Hindlimb muscle (tissue), 1 donor: ENCODE data around the gene KRT76. TPM values are rescaled to one million over a fixed set of nuclear protein-coding genes. Genes with fewer than 3 reads are reported as not detected.

Experiments
- DNase-seq: peaks from one replicate; pipeline ENCODE4 v3.0.0-alpha.2; 2013
- polyA plus RNA-seq: library from polyadenylated mRNA; unstranded; fragments of 120-200 nt; gene quantifications from one replicate; pipeline ENCODE4 v1.2.1, GENCODE V29; 2013; ENCODE audit not compliant: insufficient read length

The KRT76 gene
- polyA plus RNA-seq, 1 donor, result not detected

GRCh38 chr12:52813203-52813819 lies 36.2 kb upstream of the KRT76 start:
- DNase-seq, result no peak

DNA sequence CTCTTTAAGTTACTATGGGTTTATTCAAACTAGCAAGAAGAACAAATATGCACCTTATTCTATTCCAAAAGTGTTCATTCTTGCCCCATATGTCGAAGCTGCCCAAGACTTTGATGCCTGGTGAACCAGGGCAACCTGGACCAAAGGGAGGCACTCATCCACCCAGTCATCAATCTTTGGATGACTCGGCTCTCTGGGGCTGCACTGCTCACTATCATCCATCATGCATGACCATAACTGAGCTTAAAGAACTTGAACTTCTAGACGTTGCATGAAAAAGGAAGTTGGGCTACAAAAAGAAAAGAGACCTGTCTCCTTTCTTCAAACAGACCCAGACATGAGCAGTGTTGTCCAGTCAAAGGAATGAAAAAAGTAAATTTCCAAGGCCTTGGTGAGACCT lies 35.6 kb upstream of the KRT76 start:
- no peak for DNase-seq

- no peak for DNase-seq
These were observed 34.9 kb upstream of the KRT76 start for GRCh38 chr12:52812073-52812400.

DNA sequence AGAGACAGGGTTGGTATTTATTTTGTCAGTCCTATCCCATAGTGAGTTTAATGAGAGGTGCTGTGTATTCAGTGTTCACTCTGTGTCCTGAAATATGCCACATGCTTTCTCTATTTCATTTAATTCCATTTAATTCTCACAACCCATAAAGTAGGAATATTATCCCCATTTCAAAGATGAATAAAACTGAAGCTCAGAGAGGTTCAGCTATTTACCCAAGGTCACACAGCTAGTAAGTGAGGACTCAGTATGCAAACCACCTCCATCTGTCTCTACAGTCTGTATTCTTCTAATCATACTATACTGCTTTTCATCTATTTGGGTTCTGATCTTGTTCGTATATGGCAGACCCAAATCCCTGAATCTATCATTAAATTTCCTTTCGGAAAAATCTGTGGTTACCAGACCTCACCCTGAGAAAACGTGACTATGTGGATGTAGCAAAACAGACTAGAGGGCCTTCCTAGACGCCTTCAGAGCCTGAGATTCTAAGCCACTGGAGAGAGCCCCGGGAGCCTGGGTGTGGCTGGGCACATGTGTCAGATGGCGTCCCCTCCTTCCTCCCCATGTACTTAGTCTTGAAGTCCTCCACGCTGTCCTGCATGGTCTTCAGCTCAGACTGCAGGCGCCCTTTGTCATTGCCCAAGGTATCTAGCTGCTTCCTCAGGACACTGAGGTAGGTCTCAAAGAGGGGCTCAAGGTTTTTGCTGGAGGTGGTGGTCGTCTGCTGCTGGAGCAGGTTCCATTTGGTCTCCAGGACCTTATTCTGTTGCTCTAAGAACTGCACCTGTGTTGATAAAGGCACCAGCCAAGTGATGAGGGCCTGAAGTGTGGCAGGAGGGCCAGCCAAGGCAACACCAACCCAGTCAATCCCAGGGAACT lies 34.3 kb upstream of the KRT76 start:
- DNase-seq, result no peak

DNA sequence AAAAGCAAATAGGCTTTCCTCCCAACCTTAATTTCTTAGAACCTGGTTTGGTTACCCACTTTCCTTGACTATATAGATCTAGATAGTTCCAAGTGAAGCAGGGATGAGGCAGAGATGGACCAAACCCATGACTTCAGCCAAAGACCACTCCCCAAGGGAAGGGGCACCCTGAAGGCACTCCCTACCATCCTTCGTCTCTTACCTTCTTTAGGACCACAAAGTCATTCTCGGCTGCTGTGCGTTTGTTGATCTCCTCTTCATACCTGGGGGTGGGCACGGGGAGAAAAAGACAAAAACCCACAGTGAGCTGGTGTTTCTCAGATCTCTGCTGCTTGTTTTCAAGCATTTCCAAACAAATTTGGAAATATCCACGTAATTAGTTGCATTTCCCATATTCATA lies 33.4 kb upstream of the KRT76 start:
- DNase-seq, result no peak

DNA sequence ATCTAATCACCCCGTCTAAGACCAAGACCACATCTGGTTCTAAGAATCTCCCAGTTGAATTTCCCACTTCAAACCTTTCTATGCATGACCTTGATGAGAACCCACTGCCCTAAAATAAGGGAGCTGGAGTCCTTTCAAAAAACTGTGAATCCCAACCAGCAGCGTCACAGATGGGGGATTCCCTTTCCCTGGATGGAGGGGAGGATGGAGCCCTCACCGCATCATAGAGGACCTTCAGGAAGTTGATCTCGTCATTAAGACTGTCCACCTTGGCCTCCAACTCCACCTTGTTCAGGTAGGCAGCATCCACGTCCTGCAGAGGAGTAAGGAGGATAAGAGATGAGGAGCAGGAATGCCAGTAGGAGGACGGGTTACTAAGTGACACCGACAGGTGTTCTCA lies 32.0 kb upstream of the KRT76 start:
- no peak for DNase-seq

- DNase-seq, result no peak
These were observed 31.5 kb upstream of the KRT76 start for GRCh38 chr12:52808573-52809160.

DNA sequence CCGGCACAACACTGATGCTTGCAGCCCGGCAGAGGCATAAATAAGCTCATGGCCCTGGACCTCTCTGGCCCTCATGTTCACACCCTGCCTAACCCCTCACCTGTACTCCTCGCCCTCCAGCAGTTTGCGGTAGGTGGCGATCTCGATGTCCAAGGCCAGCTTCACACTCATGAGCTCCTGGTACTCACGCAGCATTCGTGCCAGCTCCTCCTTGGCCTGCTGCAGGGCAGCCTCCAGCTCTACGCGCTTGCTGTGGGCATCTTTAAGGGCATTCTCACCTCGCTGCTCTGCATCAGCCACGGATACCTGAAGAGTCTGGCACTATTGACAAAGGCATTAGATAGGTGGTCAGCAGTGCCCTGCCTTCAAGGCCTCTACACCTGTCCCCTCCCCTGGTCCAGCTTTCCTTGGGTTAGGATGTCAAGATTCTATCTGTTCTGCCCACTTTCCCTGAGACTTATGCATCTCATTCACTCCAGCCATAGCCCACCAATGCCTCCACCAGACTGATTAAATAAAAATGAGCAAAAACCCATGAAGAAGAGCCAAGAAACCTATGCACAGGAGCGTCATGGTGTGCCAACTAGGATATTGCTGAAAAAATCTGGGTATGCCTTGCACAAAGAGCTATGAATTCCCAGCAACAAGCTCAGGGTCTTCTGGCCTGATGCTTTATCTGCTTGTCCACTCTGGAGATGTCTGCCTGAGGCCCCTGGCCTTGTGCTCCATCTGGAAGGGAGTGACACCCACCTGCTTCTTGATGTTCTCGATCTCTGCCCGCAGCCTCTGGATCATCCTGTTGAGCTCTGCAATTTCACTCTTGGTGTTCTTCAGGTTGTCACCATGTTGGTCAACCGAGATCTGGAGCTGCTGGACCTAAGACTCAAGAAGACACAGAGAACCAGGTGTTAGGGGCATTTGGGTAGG lies 30.7 kb upstream of the KRT76 start:
- DNase-seq, result no peak

- no peak for DNase-seq
These were observed 29.8 kb upstream of the KRT76 start for GRCh38 chr12:52806821-52807543.

DNA sequence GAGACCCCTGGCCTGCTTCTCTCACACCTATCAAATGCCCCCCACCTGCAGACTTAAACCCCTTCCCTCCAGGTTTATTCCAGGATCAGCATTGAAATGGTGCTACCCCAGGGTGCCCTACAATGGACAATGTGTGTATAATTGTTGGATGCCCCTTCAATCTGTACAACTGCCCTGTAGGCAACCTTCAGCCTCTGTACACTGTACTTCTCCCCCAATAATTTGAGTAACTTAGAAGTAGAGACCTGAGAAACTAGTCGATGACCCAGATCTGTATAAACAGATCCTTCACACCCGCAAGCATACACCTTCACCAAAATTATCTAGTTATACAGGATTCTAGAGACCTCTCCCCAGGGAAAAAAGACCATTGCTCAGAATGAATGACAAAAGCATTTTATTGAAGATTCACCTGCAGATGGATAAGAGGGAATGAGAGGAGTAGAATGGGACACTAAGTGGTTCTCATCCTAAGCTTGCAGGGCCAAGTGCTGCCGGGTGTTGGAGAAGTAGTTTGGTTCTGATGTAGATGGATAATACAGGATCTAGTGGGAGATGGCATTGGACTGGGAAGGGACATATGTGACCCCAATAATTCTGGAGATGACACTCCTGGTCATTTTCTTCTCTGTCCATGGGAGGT lies 29.1 kb upstream of the KRT76 start:
- no peak for DNase-seq

GRCh38 chr12:52805739-52806138 lies 28.6 kb upstream of the KRT76 start:
- DNase-seq, result no peak

GRCh38 chr12:52805000-52805399 lies 27.9 kb upstream of the KRT76 start:
- DNase-seq, result no peak

DNA sequence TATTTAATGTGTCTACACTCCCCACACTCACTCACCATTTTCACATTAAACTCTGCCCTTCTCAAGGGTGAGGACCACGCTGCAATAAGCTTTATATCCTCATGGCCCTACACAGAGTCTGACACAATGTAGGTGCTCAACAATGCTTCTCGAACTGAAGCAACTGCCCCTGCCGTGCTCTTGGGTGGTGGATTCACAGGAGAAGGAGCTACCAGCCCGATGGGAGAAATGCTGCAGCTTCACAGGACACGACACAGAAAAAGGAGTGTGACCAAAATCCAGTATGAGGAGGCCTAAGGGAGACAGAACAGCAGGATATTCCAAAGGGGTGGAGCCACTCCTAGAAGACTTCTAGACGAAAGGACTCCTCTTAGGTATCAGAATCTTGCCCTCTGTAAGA lies 25.3 kb upstream of the KRT76 start:
- no peak for DNase-seq

DNA sequence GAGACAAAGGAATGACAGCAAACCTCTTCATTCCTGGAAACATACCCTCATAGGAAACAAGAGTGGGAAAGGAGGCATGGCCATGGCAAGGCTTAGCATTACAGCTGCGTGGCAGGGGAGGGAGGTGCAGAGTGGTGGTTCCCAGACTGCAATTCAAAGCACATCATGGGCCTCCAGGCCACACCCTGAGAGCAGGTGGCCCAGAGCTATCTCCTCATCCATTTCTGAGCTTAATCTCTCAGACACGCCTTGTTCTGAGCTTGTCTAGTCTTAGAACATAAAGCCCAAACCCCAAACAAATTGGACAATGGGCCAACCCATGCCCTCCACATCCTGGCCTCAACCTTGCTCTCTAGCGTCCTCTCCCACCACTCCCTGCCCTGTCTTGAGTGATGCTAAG lies 24.6 kb upstream of the KRT76 start:
- no peak for DNase-seq

- DNase-seq, result no peak
These were observed 23.2 kb upstream of the KRT76 start for GRCh38 chr12:52800259-52800917.

- DNase-seq, result no peak
These were observed 22.5 kb upstream of the KRT76 start for GRCh38 chr12:52799505-52800211.

DNA sequence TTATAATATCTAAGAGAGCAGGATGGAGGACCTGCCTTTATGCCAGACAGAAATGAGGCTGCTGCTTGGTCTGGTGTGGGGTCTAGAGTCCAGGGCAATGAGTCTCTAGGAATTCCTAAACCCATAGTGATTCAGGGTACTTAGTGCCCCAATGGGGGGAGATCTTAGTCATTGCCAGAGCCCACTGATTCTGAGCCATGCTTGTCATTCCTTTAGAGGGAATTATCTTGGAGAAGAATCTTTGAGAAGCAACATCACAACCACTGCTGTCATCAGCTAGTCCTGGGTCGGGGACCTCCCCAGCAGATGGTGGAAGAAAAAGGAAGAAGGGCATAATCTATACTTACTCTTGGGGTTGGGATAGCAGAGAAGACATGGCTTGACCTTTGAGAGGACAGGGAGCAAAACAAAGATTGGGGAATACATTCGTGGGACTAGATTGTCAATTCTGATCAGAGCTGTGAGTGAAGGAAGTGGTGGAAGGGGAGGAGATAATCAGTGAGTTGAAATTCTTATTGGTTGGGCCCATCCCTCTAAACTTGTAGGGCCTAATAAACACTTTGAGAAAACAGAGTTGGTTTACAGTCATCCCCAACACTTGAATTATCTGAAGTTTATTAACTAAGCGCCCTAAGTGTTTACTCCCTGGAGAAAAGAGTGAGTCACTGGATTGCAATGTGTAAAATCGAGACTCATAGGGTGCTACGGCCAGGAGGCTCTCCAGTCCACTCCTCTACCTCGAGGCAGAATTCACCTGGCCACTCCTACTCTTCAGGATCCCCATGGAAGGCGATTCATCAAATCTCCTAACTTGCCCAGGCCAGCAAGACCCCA lies 21.7 kb upstream of the KRT76 start:
- no peak for DNase-seq

DNA sequence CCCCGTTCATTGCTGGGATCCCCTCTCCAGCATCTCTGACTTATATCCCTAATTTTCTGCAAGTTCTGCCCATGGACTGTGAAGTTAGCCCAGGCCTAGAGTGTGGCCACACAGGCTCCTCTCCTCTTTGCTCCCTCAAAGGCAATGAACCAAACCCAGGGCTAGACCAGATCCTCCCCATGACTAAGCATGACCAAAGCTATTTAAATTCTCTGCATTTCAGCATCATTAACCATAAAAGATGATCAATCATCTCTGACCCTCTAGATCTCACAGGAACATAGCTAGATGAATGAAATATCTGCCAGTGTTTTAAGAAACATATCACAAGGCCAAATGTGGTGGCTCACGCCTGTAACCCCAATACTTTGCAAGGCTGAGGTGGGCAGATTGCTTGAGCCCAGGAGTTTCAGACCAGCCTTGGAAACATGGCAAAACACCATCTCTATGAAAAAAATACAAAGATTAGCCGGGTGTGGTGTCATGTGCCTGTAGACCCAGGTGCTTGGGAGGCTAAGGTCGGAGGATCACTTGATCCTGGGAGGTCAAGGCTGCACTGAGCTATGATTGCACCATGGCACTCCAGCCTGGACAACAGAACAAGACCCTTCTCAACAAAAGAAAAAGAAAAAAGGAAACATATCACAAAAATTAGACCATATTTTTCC lies 21.0 kb upstream of the KRT76 start:
- no peak for DNase-seq

- no peak for DNase-seq
These were observed 20.4 kb upstream of the KRT76 start for GRCh38 chr12:52797529-52797894.
